GM21515 (cell line): Measurements from ENCODE around the gene THSD4.
"Not testable (repeated sequence)": the region's sequence is repeated elsewhere in the genome, so short reads cannot be mapped to it uniquely, and the experiment has no call there.

ENCODE experiments used
- ATAC-seq: cut with Tn5 transposase; IDR thresholded peaks from one replicate; pipeline ENCODE4 v1.9.1; 2021; ENCODE audit not compliant: unreplicated experiment

The THSD4 gene

GRCh38 chr15:71342658-71343057 is 227.4 kb downstream of the THSD4 start:
- no peak for ATAC-seq

GRCh38 chr15:71344316-71344715 is 229.0 kb downstream of the THSD4 start:
- no peak for ATAC-seq

GRCh38 chr15:71345186-71345585 is 229.9 kb downstream of the THSD4 start:
- ATAC-seq: no peak

GRCh38 chr15:71346464-71346863 is 231.2 kb downstream of the THSD4 start:
- no peak for ATAC-seq

- ATAC-seq: no peak
Measured at GRCh38 chr15:71348597-71348996, 233.3 kb downstream of the THSD4 start.

GRCh38 chr15:71349336-71349735 is 234.1 kb downstream of the THSD4 start:
- ATAC-seq: no peak

- no peak for ATAC-seq
Measured at GRCh38 chr15:71349736-71350526, 234.7 kb downstream of the THSD4 start.

GRCh38 chr15:71350622-71351378 is 235.5 kb downstream of the THSD4 start:
- ATAC-seq: no peak

- ATAC-seq: no peak
Measured at GRCh38 chr15:71352125-71352524, 236.9 kb downstream of the THSD4 start.

GRCh38 chr15:71352765-71353164 is 237.5 kb downstream of the THSD4 start:
- no peak for ATAC-seq

- ATAC-seq: no peak
Measured at GRCh38 chr15:71353171-71353570, 237.9 kb downstream of the THSD4 start.

GRCh38 chr15:71355268-71355667 is 240.0 kb downstream of the THSD4 start:
- no peak for ATAC-seq

GRCh38 chr15:71357321-71357732 is 242.1 kb downstream of the THSD4 start:
- no peak for ATAC-seq

GRCh38 chr15:71357967-71358366 is 242.7 kb downstream of the THSD4 start:
- no peak for ATAC-seq

GRCh38 chr15:71359246-71359645 is 244.0 kb downstream of the THSD4 start:
- no peak for ATAC-seq

- ATAC-seq: no peak
Measured at GRCh38 chr15:71362556-71362955, 247.3 kb downstream of the THSD4 start.

- no peak for ATAC-seq
Measured at GRCh38 chr15:71362987-71363968, 248.0 kb downstream of the THSD4 start.

GRCh38 chr15:71364117-71364584 is 248.9 kb downstream of the THSD4 start:
- no peak for ATAC-seq

GRCh38 chr15:71366522-71366921 is 251.3 kb downstream of the THSD4 start:
- no peak for ATAC-seq

GRCh38 chr15:71366926-71367325 is 251.7 kb downstream of the THSD4 start:
- ATAC-seq: no peak

- ATAC-seq: not testable (repeated sequence)
Measured at GRCh38 chr15:71367737-71368136, 252.5 kb downstream of the THSD4 start.
